Activated gamma-delta T cell treated with anti-CD3 and anti-CD28 coated beads, Interleukin-2, amount 50 U/mL, for 16 hours (primary cell): ENCODE data around the gene MARCHF11.

Experiments
- DNase-seq: peaks from one replicate; pipeline ENCODE4 v3.0.0-alpha.2; 2020; ENCODE audit warnings: low read depth

The MARCHF11 gene

GRCh38 chr5:16179511-16179935 is at the start of gene MARCHF11:
MARCHF11 (minus strand) TSS chr5:16179791; CDS start chr5:16179575, 216 bp downstream.
- DNase-seq, result no peak

GRCh38 chr5:16225927-16226326 is 46.3 kb upstream of the MARCHF11 start:
- no peak for DNase-seq

- DNase-seq, result no peak
Observed at GRCh38 chr5:16192311-16192710, 12.7 kb upstream of the MARCHF11 start.

GRCh38 chr5:16180789-16181082 is 1.1 kb upstream of the MARCHF11 start:
- no peak for DNase-seq

GRCh38 chr5:16179936-16180788 is 571 bp upstream of the MARCHF11 start:
- DNase-seq, result no peak

- peak; percentile 0 for DNase-seq
Observed at GRCh38 chr5:16178745-16179372, 732 bp downstream of the MARCHF11 start.

GRCh38 chr5:16169550-16169949 is 10.0 kb downstream of the MARCHF11 start:
- DNase-seq, result no peak

- DNase-seq, result no peak
Observed at GRCh38 chr5:16160706-16161105, 18.9 kb downstream of the MARCHF11 start.

GRCh38 chr5:16159636-16160035 is 20.0 kb downstream of the MARCHF11 start:
- no peak for DNase-seq

- DNase-seq, result no peak
Observed at GRCh38 chr5:16156152-16156551, 23.4 kb downstream of the MARCHF11 start.

GRCh38 chr5:16152601-16153568 is 26.7 kb downstream of the MARCHF11 start:
- DNase-seq, result no peak

GRCh38 chr5:16149621-16150020 is 30.0 kb downstream of the MARCHF11 start:
- no peak for DNase-seq

- no peak for DNase-seq
Observed at GRCh38 chr5:16147179-16147900, 32.3 kb downstream of the MARCHF11 start.

- no peak for DNase-seq
Observed at GRCh38 chr5:16144416-16144815, 35.2 kb downstream of the MARCHF11 start.

GRCh38 chr5:16143361-16144049 is 36.1 kb downstream of the MARCHF11 start:
- DNase-seq, result no peak

GRCh38 chr5:16140944-16141343 is 38.6 kb downstream of the MARCHF11 start:
- no peak for DNase-seq

GRCh38 chr5:16140417-16140816 is 39.2 kb downstream of the MARCHF11 start:
- no peak for DNase-seq

GRCh38 chr5:16137177-16137576 is 42.4 kb downstream of the MARCHF11 start:
- DNase-seq, result no peak

- DNase-seq, result no peak
Observed at GRCh38 chr5:16135506-16135905, 44.1 kb downstream of the MARCHF11 start.

GRCh38 chr5:16135003-16135402 is 44.6 kb downstream of the MARCHF11 start:
- no peak for DNase-seq

GRCh38 chr5:16134204-16134603 is 45.4 kb downstream of the MARCHF11 start:
- DNase-seq, result no peak
